Testis (tissue), 3 donors: Measurements from ENCODE around the gene SHISA7. TPM values are rescaled to one million over a fixed set of nuclear protein-coding genes. Genes with fewer than 3 reads are reported as not detected.

Experiments used
- DNase-seq: peaks from one replicate; pipeline ENCODE4 v3.0.0-alpha.2; 2019
- H3K27ac ChIP-seq, 2 donors: fragments of 200-600 bp; sonication (generic); one replicate each; pipeline ENCODE4 v1.5.1; 2019
- H3K27me3 ChIP-seq: fragments of 200-600 bp; sonication (generic); one replicate; pipeline ENCODE4 v1.5.1; 2019
- H3K36me3 ChIP-seq: fragments of 200-600 bp; sonication (generic); one replicate; pipeline ENCODE4 v1.5.1; 2017; ENCODE audit warnings: low read depth; ENCODE audit errors: missing control alignments
- H3K4me1 ChIP-seq: fragments of 200-600 bp; sonication (generic); one replicate; pipeline ENCODE4 v1.5.1; 2019
- H3K4me3 ChIP-seq, 2 donors: fragments of 200-600 bp; sonication (generic); one replicate each; pipeline ENCODE4 v1.5.1; 2017 to 2019
- H3K9me3 ChIP-seq: fragments of 200-600 bp; sonication (generic); one replicate; pipeline ENCODE4 v1.5.1; 2017
- CTCF ChIP-seq, 3 experiments: fragments of 450-650 bp in 2 of 3; fragments of 200-600 bp in 1 of 3; sonication (generic) in 1 of 3; IDR thresholded peaks; one replicate each; pipeline ENCODE4 v1.5.1; 2016 to 2019; ENCODE audit warnings: antibody characterized with exemption in 3 of 3, mild to moderate bottlenecking in 2 of 3, moderate library complexity in 1 of 3
- POLR2A ChIP-seq: fragments of 450-650 bp; IDR thresholded peaks from one replicate; pipeline ENCODE4 v1.6.1; 2017; ENCODE audit warnings: antibody characterized with exemption, mild to moderate bottlenecking, moderate library complexity
- WGBS, 2 donors: methylation state at CpG; one replicate each; pipeline ENCODE4 v1.1.5; 2018; 5-methylcytosine and 5-hydroxymethylcytosine counted together
- intact Hi-C: fragments of 100-400 bp; cut with DNase I; formaldehyde crosslinking; loops from one replicate; pipeline ENCODE4 v1.15.1; 2023; ENCODE audit warnings: low total_unique reads
- polyA plus RNA-seq: library from polyadenylated mRNA; stranded (reverse); fragments of 350-450 nt; fragmentation: Illumina TruSeq; extraction: RNeasy Lipid Tissue Mini Kit (QIAGEN cat#74804); gene quantifications from one replicate; pipeline ENCODE4 v1.2.3, GENCODE V29; 2014; ENCODE audit warnings: low read depth, low replicate concordance; ENCODE audit not compliant: insufficient read depth
- total RNA-seq, 2 donors: library from RNA; depleted of rRNA; stranded (reverse); fragments of >200 nt; gene quantifications; one replicate each; pipeline ENCODE4 v1.2.3, GENCODE V29; 2016

The SHISA7 gene
- total and polyA plus RNA-seq, 3 donors from 2014 or later = 0.43 to 1.0 (median 0.45) TPM

- Histone ChIP-seq H3K4me3 (peak within 1 kb of the TSS; percentile 56 to 71), H3K4me1 (peaks cover 33% of the 10 kb centered on the region), H3K9me3 (no peaks in the 10 kb centered on the region), H3K27me3 (no peaks in the 10 kb centered on the region), H3K27ac (peak within 1 kb of the TSS; percentile 94 to 98), H3K36me3 (no peaks in the 10 kb centered on the region)
- peak; percentile 99 for DNase-seq
- intact Hi-C loops = no loop called here
- TF ChIP-seq POLR2A (peak; percentile 27), CTCF (IDR thresholded peaks at IDR 0.05) (no peak)
- WGBS, 2 donors = 1 to 2% methylated on average over 6 to 61 of the region's 61 CpGs
Observed at GRCh38 chr19:55476100-55476775, 33.1 kb upstream of the SHISA7 start, which contains the start of gene ZNF628. ZNF628 (plus strand) TSS chr19:55476617; CDS start chr19:55479911, 3,294 bp downstream.

DNA sequence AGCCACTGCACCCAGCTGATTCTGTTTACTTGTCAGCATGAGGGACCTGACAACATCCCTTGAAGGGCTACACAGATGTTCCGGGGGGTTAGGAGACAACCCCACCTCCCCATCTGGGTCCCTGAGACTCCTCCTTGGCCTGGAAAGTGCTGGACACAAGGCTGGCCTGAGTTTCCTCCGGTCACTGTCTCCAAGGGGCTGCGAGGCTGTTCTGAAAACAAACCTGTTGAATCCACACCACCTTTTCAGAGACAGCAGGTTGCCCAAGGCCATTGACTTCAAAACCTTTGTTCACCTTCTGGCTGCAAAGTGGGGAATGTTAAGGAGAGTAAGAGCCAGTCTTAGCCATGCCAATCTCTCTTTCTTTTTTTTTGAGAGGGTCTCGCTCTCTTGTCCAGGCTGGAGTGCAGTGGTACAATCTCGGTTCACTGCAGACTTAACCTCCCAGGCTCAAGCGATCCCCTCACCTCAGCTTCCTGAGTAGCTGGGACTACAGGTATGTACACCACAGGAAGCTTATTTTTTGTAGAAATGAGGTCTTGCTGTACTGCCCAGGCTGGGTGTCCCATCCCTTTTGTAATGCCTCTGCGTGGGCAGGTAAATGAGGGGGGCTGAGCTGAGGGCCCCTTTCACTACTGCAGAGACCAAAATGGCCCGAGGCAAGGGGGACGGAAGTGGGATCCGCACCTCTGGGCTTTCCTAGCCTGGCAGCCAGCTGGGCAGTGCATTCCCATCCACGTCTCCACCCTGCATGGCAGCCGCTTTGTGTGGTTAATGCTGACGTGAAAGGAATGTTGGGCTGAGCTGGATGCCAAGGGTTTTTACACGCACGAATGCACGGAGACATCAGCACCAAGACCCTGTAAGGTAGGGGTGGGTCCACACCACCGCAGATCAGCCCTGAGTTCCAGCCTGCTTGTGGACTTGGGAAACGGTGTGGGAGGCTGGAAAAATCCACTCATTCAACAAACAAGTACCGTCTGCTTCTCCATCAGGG is 31.5 kb upstream of the SHISA7 start:
- Histone ChIP-seq H3K27ac (no peak overlapping the region), H3K9me3 (no peaks in the 10 kb centered on the region), H3K36me3 (no peaks in the 10 kb centered on the region), H3K4me3 (no peak overlapping the region), H3K4me1 (peaks cover 21% of the 10 kb centered on the region), H3K27me3 (no peaks in the 10 kb centered on the region)
- TF ChIP-seq POLR2A (no peak), CTCF (IDR thresholded peaks at IDR 0.05) (no peak)
- no peak for DNase-seq
- intact Hi-C loops = no loop called here
- 80 to 87% methylated on average over 16 to 19 of the region's 19 CpGs for WGBS, 2 donors

DNA sequence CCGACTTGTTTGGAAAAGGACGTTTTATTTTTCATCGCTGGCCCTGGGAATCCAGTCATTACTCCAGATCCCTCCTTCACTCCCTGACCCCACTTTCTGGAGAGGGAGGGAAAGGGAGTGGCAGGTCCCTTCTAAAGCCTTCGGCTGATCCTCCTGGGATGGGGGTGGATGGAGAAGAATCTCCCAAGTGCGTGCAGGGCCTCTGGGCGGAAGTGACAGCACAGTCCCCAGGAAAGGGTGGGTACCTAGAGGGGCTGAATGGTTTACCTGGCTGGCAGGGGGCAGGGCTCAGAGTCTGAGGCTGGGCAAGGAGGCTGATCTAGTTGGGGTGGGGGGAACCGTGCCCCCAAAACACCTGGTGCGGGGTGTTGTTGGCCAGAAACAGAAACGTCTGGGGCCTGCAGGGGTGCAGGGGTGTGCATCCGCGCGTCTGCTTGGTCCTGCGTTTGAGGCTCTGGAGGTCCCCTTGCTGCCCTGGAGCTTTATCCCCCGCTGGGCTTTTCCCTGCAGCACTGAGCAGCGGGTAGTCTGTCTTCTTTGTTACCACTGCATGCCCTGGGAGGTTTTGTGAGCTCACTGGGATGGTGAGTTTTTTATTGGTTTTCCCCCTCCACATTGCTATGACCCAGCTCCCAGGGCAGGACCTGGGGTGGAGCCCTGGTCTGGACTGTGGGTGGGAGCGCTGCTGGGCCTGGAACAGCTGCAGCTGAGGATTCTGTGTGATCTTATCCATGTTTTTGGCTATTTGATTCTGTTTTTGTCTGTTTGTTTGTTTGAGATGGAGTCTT is 30.3 kb upstream of the SHISA7 start:
- TF ChIP-seq POLR2A (no peak), CTCF (IDR thresholded peaks at IDR 0.05) (no peak)
- H3K4me1 ChIP-seq = peaks cover 13% of the 10 kb centered on the region
- H3K36me3 ChIP-seq = no peaks in the 10 kb centered on the region
- DNase-seq = no peak
- intact Hi-C loops = no loop called here
- WGBS, 2 donors = 75 to 76% methylated on average over 16 of the region's 16 CpGs
- no peak overlapping the region for H3K4me3 ChIP-seq
- no peaks in the 10 kb centered on the region for H3K27me3 ChIP-seq
- H3K27ac ChIP-seq = no peak overlapping the region
- no peaks in the 10 kb centered on the region for H3K9me3 ChIP-seq

GRCh38 chr19:55472463-55472862 is 29.4 kb upstream of the SHISA7 start:
- DNase-seq = no peak
- Histone ChIP-seq H3K36me3 (no peaks in the 10 kb centered on the region), H3K4me3 (no peak overlapping the region), H3K9me3 (no peaks in the 10 kb centered on the region), H3K27ac (no peak overlapping the region), H3K27me3 (no peaks in the 10 kb centered on the region), H3K4me1 (peaks cover 12% of the 10 kb centered on the region)
- 86 to 88% methylated on average over 4 to 8 of the region's 8 CpGs for WGBS, 2 donors
- TF ChIP-seq CTCF (IDR thresholded peaks at IDR 0.05) = no peak
- no peak for TF ChIP-seq POLR2A
- intact Hi-C loops = no loop called here
